GM12878 (cell line): ENCODE measurements around the gene LAMA4. TPM values are rescaled to one million over a fixed set of nuclear protein-coding genes. Genes with fewer than 3 reads are reported as not detected.

Source experiments
- ATAC-seq: fragments of 200-7000 bp; cut with Tn5 transposase; 3 replicates; pipeline ENCODE4 v1.9.1; 2020; ENCODE audit warnings: mild to moderate bottlenecking, moderate library complexity
- BruUV-seq: library from RNA; stranded (reverse); fragments of 400-500 nt; replicated peaks from 2 replicates; lab custom pipeline; 2021; lab: Mats Ljungman, UMichigan
- CTCF ChIA-PET: fragments of 300-600 bp; sonication (Branson Sonifier 250); formaldehyde crosslinking; extraction: SDS; loops from one replicate; lab custom pipeline; 2021; ENCODE audit warnings: inconsistent platforms; lab: Yijun Ruan, JAX
- POLR2A ChIA-PET: fragments of 350-600 bp; formaldehyde crosslinking; extraction: SDS; loops from one replicate; lab custom pipeline; 2021; ENCODE audit warnings: inconsistent platforms; lab: Charles Lee
- RAD21 ChIA-PET: fragments of 300-600 bp; sonication (Branson Sonifier 250); formaldehyde crosslinking; loops from one replicate; lab custom pipeline; 2023; ENCODE audit warnings: antibody characterized with exemption; ENCODE audit not compliant: unreplicated experiment; lab: Charles Lee
- SMC1A ChIA-PET: fragments of 300-600 bp; sonication (Branson Sonifier 250); formaldehyde crosslinking; loops from one replicate; lab custom pipeline; 2023; ENCODE audit not compliant: unreplicated experiment, uncharacterized antibody; lab: Charles Lee
- DNase-seq: peaks from one replicate; pipeline ENCODE4 v3.0.0-alpha.2; 2011; ENCODE audit warnings: low read depth, low spot score
- FAIRE-seq: peaks from 3 replicates; lab custom pipeline; 2011; peaks lifted over from hg19 to GRCh38; lab: Jason Lieb, UNC
- H2AFZ ChIP-seq: 2 replicates; pipeline ENCODE4 v1.6.0; 2011; ENCODE audit warnings: low read depth, low read length, control low read depth; ENCODE audit not compliant: control insufficient read depth
- H3K27ac ChIP-seq: 2 replicates; pipeline ENCODE4 v1.5.1; 2011; ENCODE audit warnings: control low read depth; ENCODE audit not compliant: control insufficient read depth, insufficient read depth
- H3K27me3 ChIP-seq, 2 experiments: replicated peaks in 1 of 2; 2 replicates each; pipeline versions ENCODE4 v1.6.0 to v1.6.1; 2011; ENCODE audit warnings: low read length in 1 of 2; ENCODE audit not compliant: control insufficient read depth in 2 of 2, insufficient read depth in 2 of 2
- H3K36me3 ChIP-seq, 2 experiments: 2 replicates each; pipeline ENCODE4 v1.5.1; 2011; ENCODE audit warnings: low read length in 1 of 2; ENCODE audit not compliant: control insufficient read depth in 2 of 2, insufficient read depth in 2 of 2
- H3K4me1 ChIP-seq: 2 replicates; pipeline ENCODE4 v1.6.1; 2011; ENCODE audit warnings: mild to moderate bottlenecking, low read length, moderate library complexity, mixed read lengths; ENCODE audit not compliant: control insufficient read depth, insufficient read depth
- H3K4me2 ChIP-seq: 2 replicates; pipeline ENCODE4 v1.6.0; 2011; ENCODE audit warnings: control low read depth; ENCODE audit not compliant: control insufficient read depth, insufficient read depth
- H3K4me3 ChIP-seq: fragments of 200-600 bp; sonication (generic); 2 replicates; pipeline ENCODE4 v1.5.1; 2016
- H3K79me2 ChIP-seq: 2 replicates; pipeline ENCODE4 v1.6.0; 2011; ENCODE audit warnings: low read length; ENCODE audit not compliant: control insufficient read depth, insufficient read depth
- H3K9ac ChIP-seq: 2 replicates; pipeline ENCODE4 v1.8.0; 2011; ENCODE audit warnings: low read length, control low read depth, mixed read lengths; ENCODE audit not compliant: control insufficient read depth, insufficient read depth
- H3K9me3 ChIP-seq: replicated peaks from 3 replicates; pipeline ENCODE4 v1.5.1; 2011; ENCODE audit warnings: mild to moderate bottlenecking, low read length; ENCODE audit not compliant: control insufficient read depth, insufficient read depth
- H4K20me1 ChIP-seq: 2 replicates; pipeline ENCODE4 v1.6.0; 2011; ENCODE audit not compliant: control insufficient read depth, insufficient read depth
- BCL3 ChIP-seq: IDR thresholded peaks from 2 replicates; pipeline ENCODE4 v1.6.1; 2011; ENCODE audit warnings: borderline replicate concordance, low read depth, mild to moderate bottlenecking, moderate library complexity, low read length; ENCODE audit not compliant: insufficient read depth, poor library complexity, severe bottlenecking
- CEBPZ ChIP-seq: fragments of 150-350 bp; IDR thresholded peaks from 2 replicates; pipeline ENCODE4 v1.6.1; 2016; ENCODE audit warnings: low read depth, low read length
- CHD1 ChIP-seq: IDR thresholded peaks from 2 replicates; pipeline ENCODE4 v1.6.1; 2012; ENCODE audit warnings: low read depth, low read length, improper control_type of control experiment
- CHD4 ChIP-seq: fragments of 200-600 bp; sonication (generic); IDR thresholded peaks from 2 replicates; pipeline ENCODE4 v1.6.1; 2016; ENCODE audit warnings: mild to moderate bottlenecking
- MYC ChIP-seq: IDR thresholded peaks from 2 replicates; pipeline ENCODE4 v1.6.1; 2011; ENCODE audit warnings: mild to moderate bottlenecking, low read length, moderate library complexity, inconsistent platforms; ENCODE audit not compliant: insufficient read depth, insufficient replicate concordance, insufficient read length, severe bottlenecking
- SREBF1 ChIP-seq: IDR thresholded peaks from 2 replicates; pipeline ENCODE4 v1.6.1; 2012; ENCODE audit warnings: mild to moderate bottlenecking, low read length
- USF2 ChIP-seq: IDR thresholded peaks from 2 replicates; pipeline ENCODE4 v1.6.1; 2011; ENCODE audit warnings: low read depth, low read length, improper control_type of control experiment, borderline replicate concordance
- ZBTB33 ChIP-seq: fragments of 450-650 bp; IDR thresholded peaks from 2 replicates; pipeline ENCODE4 v1.6.1; 2017; ENCODE audit warnings: mild to moderate bottlenecking
- ZBTB4 ChIP-seq: fragments of 450-650 bp; formaldehyde crosslinking; IDR thresholded peaks from 2 replicates; pipeline ENCODE4 v1.4.0; 2022; ENCODE audit warnings: mild to moderate bottlenecking, moderate library complexity
- ZNF622 ChIP-seq: fragments of 450-650 bp; IDR thresholded peaks from 2 replicates; pipeline ENCODE4 v1.6.1; 2017; ENCODE audit warnings: mild to moderate bottlenecking, inconsistent platforms
- WGBS: methylation state at CpG from one replicate; pipeline ENCODE4 v1.1.6; 2016; ENCODE audit warnings: low lambda C conversion rate; ENCODE audit not compliant: insufficient replicate concordance, insufficient coverage; ENCODE audit errors: missing lambda C conversion rate; 5-methylcytosine and 5-hydroxymethylcytosine counted together
- in situ Hi-C: fragments of 300-500 bp; cut with MboI; formaldehyde crosslinking; loops from 9 replicates; pipeline ENCODE4 v1.14.3; 2018; ENCODE audit warnings: mixed read lengths
- intact Hi-C: fragments of 100-400 bp; cut with micrococcal nuclease; formaldehyde crosslinking; loops from one replicate; pipeline ENCODE4 v1.14.2; 2022; ENCODE audit not compliant: unreplicated experiment
- polyA plus RNA-seq, 11 experiments: library from polyadenylated mRNA; depleted of rRNA in 4 of 11; unstranded in 6 of 11; stranded (reverse) in 5 of 11; fragments of >200 nt; fragmentation: Nextera tagmentation in 4 of 11; fragmentation: Illumina TruSeq in 1 of 11; extraction: Ambion mirVana in 4 of 11; extraction: Trizol in 1 of 11; gene quantifications; 1 replicate in 1 of 11; 2 replicates in 10 of 11; pipeline versions ENCODE4 v1.2.1 to v1.2.3, GENCODE V29; 2011 to 2016; ENCODE audit warnings: inconsistent platforms in 2 of 11, missing spikeins in 2 of 11, low read depth in 1 of 11
- total RNA-seq, 4 experiments: library from RNA; depleted of rRNA in 3 of 4; stranded (reverse); fragments of >200 nt in 3 of 4; fragmentation: Illumina TruSeq in 1 of 4; extraction: Trizol in 1 of 4; gene quantifications; 2 replicates each; pipeline versions ENCODE4 v1.2.1 to v1.2.3, GENCODE V29; 2013 to 2021

The LAMA4 gene
- total and polyA plus RNA-seq, 10 of the 15 experiments (the other 5 are each of a cell fraction or from before 2014, with no cell fraction given) = 0.11 to 0.21 (median 0.14) TPM; not detected in 7

- Histone ChIP-seq H3K36me3 (no peaks in the 10 kb centered on the region), H3K4me1 (no peaks in the 10 kb centered on the region), H3K9ac (no peak overlapping the region), H2AFZ (no peak overlapping the region), H3K27ac (no peak overlapping the region), H3K79me2 (no peaks in the 10 kb centered on the region), H4K20me1 (no peaks in the 10 kb centered on the region), H3K27me3 (no peaks in the 10 kb centered on the region; a peak in 2 of 4 replicates), H3K9me3 (no peaks in the 10 kb centered on the region), H3K4me2 (no peak overlapping the region), H3K4me3 (no peak overlapping the region)
- in situ Hi-C loops = no loop called here
- 25% methylated on average over 5 of the region's 5 CpGs for WGBS
- FAIRE-seq (no peak), DNase-seq (no peak), ATAC-seq (no peak)
- ChIA-PET POLR2A (no interaction called here), RAD21 (no interaction called here), CTCF (no interaction called here), SMC1A (interaction anchor here (0.7 kb wide), 1 partner anchor 35 kb away, joined by 3 read pairs; no protein-coding TSS in a partner anchor)
- intact Hi-C loops = no loop called here
- BruUV-seq = no TSS peak
- no peak for TF ChIP-seq ZBTB4
- TF ChIP-seq ZBTB33 = no peak
- no peak for TF ChIP-seq BCL3
- no peak for TF ChIP-seq CHD4
- TF ChIP-seq SREBF1 = no peak
- no peak for TF ChIP-seq ZNF622
- TF ChIP-seq USF2 = no peak
- TF ChIP-seq MYC = no peak
- no peak for TF ChIP-seq CHD1
- TF ChIP-seq CEBPZ = no peak
These were observed 19.8 kb downstream of the LAMA4 start for GRCh38 chr6:112234601-112235000.
